HEK293 (cell line): ENCODE data around the gene POLR2E.
A peak's percentile ranks its signal among the peaks of the same experiment; 100 is the strongest.

Source experiments
- BCL11B ChIP-seq: fragments of 450-650 bp; formaldehyde crosslinking; IDR thresholded peaks from 2 replicates; pipeline ENCODE4 v1.5.1; 2016; ENCODE audit warnings: low read depth, missing biosample characterization, missing genetic modification characterization
- GLIS2 ChIP-seq: fragments of 450-650 bp; formaldehyde crosslinking; IDR thresholded peaks from 2 replicates; pipeline ENCODE4 v1.5.1; 2016; ENCODE audit warnings: missing biosample characterization, missing genetic modification characterization
- HOXD13 ChIP-seq: sonication (generic); formaldehyde crosslinking; IDR thresholded peaks from 2 replicates; pipeline ENCODE4 v1.8.0; 2022; ENCODE audit warnings: missing genetic modification reagents, borderline replicate concordance
- KLF8 ChIP-seq: fragments of 450-650 bp; formaldehyde crosslinking; IDR thresholded peaks from 2 replicates; pipeline ENCODE4 v1.5.1; 2016; ENCODE audit warnings: missing biosample characterization, missing genetic modification characterization
- PRDM2 ChIP-seq: fragments of 450-650 bp; formaldehyde crosslinking; IDR thresholded peaks from 2 replicates; pipeline ENCODE4 v1.5.1; 2016; ENCODE audit warnings: missing biosample characterization, missing genetic modification characterization, borderline replicate concordance
- SP2 ChIP-seq: fragments of 450-650 bp; formaldehyde crosslinking; IDR thresholded peaks from 2 replicates; pipeline ENCODE4 v1.5.1; 2016; ENCODE audit warnings: missing biosample characterization, missing genetic modification characterization
- ZBTB48 ChIP-seq: fragments of 450-650 bp; formaldehyde crosslinking; IDR thresholded peaks from 2 replicates; pipeline ENCODE4 v1.5.1; 2016; ENCODE audit warnings: missing biosample characterization, missing genetic modification characterization
- ZEB2 ChIP-seq: fragments of 450-650 bp; formaldehyde crosslinking; IDR thresholded peaks from 2 replicates; pipeline ENCODE4 v1.5.1; 2016; ENCODE audit warnings: missing biosample characterization, missing genetic modification characterization
- ZNF138 ChIP-seq: fragments of 450-650 bp; formaldehyde crosslinking; IDR thresholded peaks from 2 replicates; pipeline ENCODE4 v1.5.1; 2016; ENCODE audit warnings: missing biosample characterization, missing genetic modification characterization, borderline replicate concordance
- ZNF140 ChIP-seq: fragments of 450-650 bp; formaldehyde crosslinking; IDR thresholded peaks from 2 replicates; pipeline ENCODE4 v1.5.1; 2016; ENCODE audit warnings: missing biosample characterization, missing genetic modification characterization
- ZNF157 ChIP-seq: fragments of 450-650 bp; formaldehyde crosslinking; IDR thresholded peaks from 2 replicates; pipeline ENCODE4 v1.5.1; 2016; ENCODE audit warnings: missing biosample characterization, missing genetic modification characterization
- ZNF174 ChIP-seq: fragments of 450-650 bp; formaldehyde crosslinking; IDR thresholded peaks from 2 replicates; pipeline ENCODE4 v1.5.0; 2017; ENCODE audit warnings: missing biosample characterization, mild to moderate bottlenecking, missing genetic modification characterization
- ZNF214 ChIP-seq: fragments of 450-650 bp; formaldehyde crosslinking; IDR thresholded peaks from 2 replicates; pipeline ENCODE4 v1.5.1; 2017; ENCODE audit warnings: missing biosample characterization, mild to moderate bottlenecking, missing genetic modification characterization, borderline replicate concordance
- ZNF292 ChIP-seq: fragments of 450-650 bp; formaldehyde crosslinking; IDR thresholded peaks from 2 replicates; pipeline ENCODE4 v1.5.1; 2016; ENCODE audit warnings: low read depth, missing biosample characterization, missing genetic modification characterization, borderline replicate concordance
- ZNF335 ChIP-seq: fragments of 450-650 bp; formaldehyde crosslinking; conservative IDR thresholded peaks from 2 replicates; pipeline ENCODE4 v1.5.1; 2016; ENCODE audit warnings: missing biosample characterization, missing genetic modification characterization
- ZNF354C ChIP-seq: fragments of 450-650 bp; formaldehyde crosslinking; IDR thresholded peaks from 2 replicates; pipeline ENCODE4 v1.5.1; 2016; ENCODE audit warnings: missing biosample characterization, missing genetic modification characterization, low read depth, borderline replicate concordance
- ZNF37A ChIP-seq: fragments of 450-650 bp; IDR thresholded peaks from 2 replicates; pipeline ENCODE4 v1.5.1; 2018; ENCODE audit warnings: missing biosample characterization, missing genetic modification characterization
- ZNF433 ChIP-seq: fragments of 450-650 bp; formaldehyde crosslinking; IDR thresholded peaks from 2 replicates; pipeline ENCODE4 v1.5.1; 2016; ENCODE audit warnings: missing biosample characterization, missing genetic modification characterization, low read depth
- ZNF548 ChIP-seq: fragments of 450-650 bp; formaldehyde crosslinking; IDR thresholded peaks from 2 replicates; pipeline ENCODE4 v1.5.1; 2016; ENCODE audit warnings: missing biosample characterization, missing genetic modification characterization
- ZNF629 ChIP-seq: fragments of 450-650 bp; formaldehyde crosslinking; IDR thresholded peaks from 2 replicates; pipeline ENCODE4 v1.5.1; 2017; ENCODE audit warnings: missing biosample characterization, missing genetic modification characterization
- ZNF660 ChIP-seq: fragments of 450-650 bp; IDR thresholded peaks from 2 replicates; pipeline ENCODE4 v1.5.1; 2018; ENCODE audit warnings: missing biosample characterization, mild to moderate bottlenecking, missing genetic modification characterization
- ZNF704 ChIP-seq: fragments of 450-650 bp; formaldehyde crosslinking; IDR thresholded peaks from 2 replicates; pipeline ENCODE4 v1.5.1; 2016; ENCODE audit warnings: missing biosample characterization, missing genetic modification characterization
- ZNF776 ChIP-seq: fragments of 450-650 bp; formaldehyde crosslinking; IDR thresholded peaks from 2 replicates; pipeline ENCODE4 v1.5.0; 2017; ENCODE audit warnings: missing biosample characterization, missing genetic modification characterization, borderline replicate concordance
- TF ChIP-seq, protein P1 (sequence below): fragments of 450-650 bp; formaldehyde crosslinking; IDR thresholded peaks from 2 replicates; pipeline ENCODE4 v1.5.1; 2016; ENCODE audit warnings: missing biosample characterization, missing genetic modification characterization
- TF ChIP-seq, protein P2 (sequence below): sonication (generic); formaldehyde crosslinking; IDR thresholded peaks from 2 replicates; pipeline ENCODE4 v1.8.1; 2022; ENCODE audit warnings: mild to moderate bottlenecking, moderate library complexity, missing genetic modification reagents
- TF ChIP-seq, protein P3 (sequence below): fragments of 450-650 bp; formaldehyde crosslinking; IDR thresholded peaks from 2 replicates; pipeline ENCODE4 v1.5.1; 2016; ENCODE audit warnings: missing biosample characterization, missing genetic modification characterization
- TF ChIP-seq, protein P4 (sequence below): fragments of 450-650 bp; IDR thresholded peaks from 2 replicates; pipeline ENCODE4 v1.5.1; 2018; ENCODE audit warnings: missing biosample characterization, missing genetic modification characterization

Gene POLR2E

DNA sequence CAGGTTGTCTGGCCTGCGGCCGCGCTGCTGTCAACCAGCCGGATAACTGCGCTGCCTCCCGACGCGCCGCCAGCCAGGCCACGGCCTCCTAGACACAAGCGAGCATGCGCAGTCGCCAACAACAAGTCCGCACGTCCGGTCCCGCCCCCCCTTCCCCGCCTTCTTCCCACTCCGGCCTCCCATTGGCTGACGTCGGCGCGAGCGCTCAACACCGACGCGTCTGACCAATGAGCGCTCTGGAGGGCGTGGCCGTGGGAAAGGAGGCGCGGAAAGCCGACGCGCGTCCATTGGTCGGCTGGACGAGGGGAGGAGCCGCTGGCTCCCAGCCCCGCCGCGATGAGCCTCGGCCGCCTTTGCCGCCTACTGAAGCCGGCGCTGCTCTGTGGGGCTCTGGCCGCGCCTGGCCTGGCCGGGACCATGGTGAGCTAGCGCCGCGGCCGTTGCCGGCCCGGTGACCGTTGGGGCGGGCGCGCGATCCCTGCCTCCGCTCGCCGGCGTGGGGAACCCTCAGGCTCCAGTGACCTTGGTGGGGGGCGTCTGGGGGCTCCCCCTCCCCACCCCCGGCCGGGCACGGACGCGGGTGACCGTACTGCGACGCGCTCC lies 8.6 kb upstream of the POLR2E start, which contains the start of gene GPX4 (continued):
- peak; percentile 58 for TF ChIP-seq ZNF335 (tag by site-specific recombination)
- TF ChIP-seq ZNF354C (tag by site-specific recombination): no peak
- TF ChIP-seq ZNF704 (tag by site-specific recombination): no peak
- no peak for TF ChIP-seq ZNF157 (tag by site-specific recombination)
- TF ChIP-seq ZNF140 (tag by site-specific recombination): no peak
- TF ChIP-seq, protein P1, sequence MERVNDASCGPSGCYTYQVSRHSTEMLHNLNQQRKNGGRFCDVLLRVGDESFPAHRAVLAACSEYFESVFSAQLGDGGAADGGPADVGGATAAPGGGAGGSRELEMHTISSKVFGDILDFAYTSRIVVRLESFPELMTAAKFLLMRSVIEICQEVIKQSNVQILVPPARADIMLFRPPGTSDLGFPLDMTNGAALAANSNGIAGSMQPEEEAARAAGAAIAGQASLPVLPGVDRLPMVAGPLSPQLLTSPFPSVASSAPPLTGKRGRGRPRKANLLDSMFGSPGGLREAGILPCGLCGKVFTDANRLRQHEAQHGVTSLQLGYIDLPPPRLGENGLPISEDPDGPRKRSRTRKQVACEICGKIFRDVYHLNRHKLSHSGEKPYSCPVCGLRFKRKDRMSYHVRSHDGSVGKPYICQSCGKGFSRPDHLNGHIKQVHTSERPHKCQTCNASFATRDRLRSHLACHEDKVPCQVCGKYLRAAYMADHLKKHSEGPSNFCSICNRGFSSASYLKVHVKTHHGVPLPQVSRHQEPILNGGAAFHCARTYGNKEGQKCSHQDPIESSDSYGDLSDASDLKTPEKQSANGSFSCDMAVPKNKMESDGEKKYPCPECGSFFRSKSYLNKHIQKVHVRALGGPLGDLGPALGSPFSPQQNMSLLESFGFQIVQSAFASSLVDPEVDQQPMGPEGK (tag by site-specific recombination): peak; percentile 86
- peak; percentile 100 for TF ChIP-seq SP2 (tag by site-specific recombination)
- TF ChIP-seq ZNF629 (tag by site-specific recombination): no peak; the same call in 1 of the 2 replicates
- no peak for TF ChIP-seq ZNF433
- TF ChIP-seq, protein P2, sequence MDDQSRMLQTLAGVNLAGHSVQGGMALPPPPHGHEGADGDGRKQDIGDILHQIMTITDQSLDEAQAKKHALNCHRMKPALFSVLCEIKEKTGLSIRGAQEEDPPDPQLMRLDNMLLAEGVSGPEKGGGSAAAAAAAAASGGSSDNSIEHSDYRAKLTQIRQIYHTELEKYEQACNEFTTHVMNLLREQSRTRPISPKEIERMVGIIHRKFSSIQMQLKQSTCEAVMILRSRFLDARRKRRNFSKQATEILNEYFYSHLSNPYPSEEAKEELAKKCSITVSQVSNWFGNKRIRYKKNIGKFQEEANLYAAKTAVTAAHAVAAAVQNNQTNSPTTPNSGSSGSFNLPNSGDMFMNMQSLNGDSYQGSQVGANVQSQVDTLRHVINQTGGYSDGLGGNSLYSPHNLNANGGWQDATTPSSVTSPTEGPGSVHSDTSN (CRISPR knock-in tag): no peak
- TF ChIP-seq GLIS2 (tag by site-specific recombination): peak; percentile 55; the same call in 1 of the 2 replicates
- TF ChIP-seq, protein P3, sequence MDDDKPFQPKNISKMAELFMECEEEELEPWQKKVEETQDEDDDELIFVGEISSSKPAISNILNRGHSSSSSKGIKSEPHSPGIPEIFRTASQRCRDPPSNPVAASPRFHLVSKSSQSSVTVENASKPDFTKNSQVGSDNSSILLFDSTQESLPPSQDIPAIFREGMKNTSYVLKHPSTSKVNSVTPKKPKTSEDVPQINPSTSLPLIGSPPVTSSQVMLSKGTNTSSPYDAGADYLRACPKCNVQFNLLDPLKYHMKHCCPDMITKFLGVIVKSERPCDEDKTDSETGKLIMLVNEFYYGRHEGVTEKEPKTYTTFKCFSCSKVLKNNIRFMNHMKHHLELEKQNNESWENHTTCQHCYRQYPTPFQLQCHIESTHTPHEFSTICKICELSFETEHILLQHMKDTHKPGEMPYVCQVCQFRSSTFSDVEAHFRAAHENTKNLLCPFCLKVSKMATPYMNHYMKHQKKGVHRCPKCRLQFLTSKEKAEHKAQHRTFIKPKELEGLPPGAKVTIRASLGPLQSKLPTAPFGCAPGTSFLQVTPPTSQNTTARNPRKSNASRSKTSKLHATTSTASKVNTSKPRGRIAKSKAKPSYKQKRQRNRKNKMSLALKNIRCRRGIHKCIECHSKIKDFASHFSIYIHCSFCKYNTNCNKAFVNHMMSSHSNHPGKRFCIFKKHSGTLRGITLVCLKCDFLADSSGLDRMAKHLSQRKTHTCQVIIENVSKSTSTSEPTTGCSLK: no peak
- TF ChIP-seq ZNF548 (tag by site-specific recombination): no peak
- no peak for TF ChIP-seq ZNF292 (tag by site-specific recombination)
- TF ChIP-seq ZEB2: no peak
- TF ChIP-seq ZNF776 (tag by site-specific recombination): no peak
- no peak for TF ChIP-seq BCL11B (tag by site-specific recombination)
- peak; percentile 47 for TF ChIP-seq ZNF660 (tag by site-specific recombination)
- TF ChIP-seq KLF8 (tag by site-specific recombination): peak; percentile 67; the same call in 1 of the 2 replicates
- TF ChIP-seq ZBTB48 (tag by site-specific recombination): no peak
- no peak for TF ChIP-seq ZNF174 (tag by site-specific recombination)
- TF ChIP-seq, protein P4, sequence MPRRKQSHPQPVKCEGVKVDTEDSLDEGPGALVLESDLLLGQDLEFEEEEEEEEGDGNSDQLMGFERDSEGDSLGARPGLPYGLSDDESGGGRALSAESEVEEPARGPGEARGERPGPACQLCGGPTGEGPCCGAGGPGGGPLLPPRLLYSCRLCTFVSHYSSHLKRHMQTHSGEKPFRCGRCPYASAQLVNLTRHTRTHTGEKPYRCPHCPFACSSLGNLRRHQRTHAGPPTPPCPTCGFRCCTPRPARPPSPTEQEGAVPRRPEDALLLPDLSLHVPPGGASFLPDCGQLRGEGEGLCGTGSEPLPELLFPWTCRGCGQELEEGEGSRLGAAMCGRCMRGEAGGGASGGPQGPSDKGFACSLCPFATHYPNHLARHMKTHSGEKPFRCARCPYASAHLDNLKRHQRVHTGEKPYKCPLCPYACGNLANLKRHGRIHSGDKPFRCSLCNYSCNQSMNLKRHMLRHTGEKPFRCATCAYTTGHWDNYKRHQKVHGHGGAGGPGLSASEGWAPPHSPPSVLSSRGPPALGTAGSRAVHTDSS (tag by site-specific recombination): no peak
- TF ChIP-seq ZNF37A (tag by site-specific recombination): no peak
- no peak for TF ChIP-seq ZNF214 (tag by site-specific recombination)
- TF ChIP-seq ZNF138 (tag by site-specific recombination): no peak
- no peak for TF ChIP-seq HOXD13
- no peak for TF ChIP-seq PRDM2 (tag by site-specific recombination)
